A549 treated with AZD2906 at 1 μM for 4 hours (cell line): Measurements from ENCODE around the gene USP11. TPM values are rescaled to one million over a fixed set of nuclear protein-coding genes. Genes with fewer than 3 reads are reported as not detected.

Experiments used
- total RNA-seq: library from RNA; stranded (reverse); fragments of 200-300 nt; extraction: Qiagen RNA extraction; gene quantifications from 5 replicates; pipeline ENCODE4 v1.2.3, GENCODE V29; 2022

Gene USP11
- 50.4 to 56.1 TPM (median 54.9 TPM) in 5 replicates for total RNA-seq

GRCh38 chrX:47232803-47233332 is at the start of gene USP11:
TSS of gene USP11 (plus strand) at chrX:47233009. CDS start at chrX:47233044, 35 bp downstream.

GRCh38 chrX:47193475-47194193 is 39.2 kb upstream of the USP11 start, which contains the start of gene UBA1:
TSS of gene UBA1 (plus strand) at chrX:47193829. CDS start at chrX:47198803, 4,974 bp downstream.

GRCh38 chrX:47218280-47218919 is 14.4 kb upstream of the USP11 start, which contains the start of gene CDK16:
TSS of gene CDK16 (plus strand) at chrX:47218681. CDS start at chrX:47223558, 4,877 bp downstream.

Other genes with a start within 250 kb of the USP11 start
- gene RGN, start 154.6 kb upstream of the USP11 start, total RNA-seq, result 0.14 TPM in 1 of 5 replicates, not detected in the others
- 136 to 184 TPM (median 169 TPM) in 5 replicates for gene NDUFB11, start 88.3 kb upstream of the USP11 start, total RNA-seq
- 33.4 to 43.8 TPM (median 41.7 TPM) in 5 replicates for gene RBM10, start 87.8 kb upstream of the USP11 start, total RNA-seq
- gene UBA1, start 39.2 kb upstream of the USP11 start, total RNA-seq, result 176 to 194 TPM (median 191 TPM) in 5 replicates
- 87.1 to 112 TPM (median 106 TPM) in 5 replicates for gene CDK16, start 14.3 kb upstream of the USP11 start, total RNA-seq
- gene ZNF157, start 137.6 kb downstream of the USP11 start, total RNA-seq, result 0.03 to 0.04 TPM in 2 of 5 replicates, not detected in the others